Heart right ventricle (tissue), 16 donors: ENCODE measurements around the gene GDI1. TPM values are rescaled to one million over a fixed set of nuclear protein-coding genes. Genes with fewer than 3 reads are reported as not detected.

Source experiments
- ATAC-seq, 8 donors: fragments of 200-7000 bp; cut with Tn5 transposase; one replicate each; pipeline ENCODE4 v1.9.1; 2020; ENCODE audit warnings: mild to moderate bottlenecking in 8 of 8, moderate library complexity in 8 of 8, moderate number of reproducible peaks in 1 of 8
- DNase-seq, 2 donors: peaks; one replicate each; pipeline ENCODE4 v3.0.0-alpha.2; 2020
- H3K27ac ChIP-seq, 10 donors: fragments of 200-600 bp; sonication (generic) in 2 of 10; one replicate each; pipeline versions ENCODE4 v1.5.0 to v1.8.0; 2020 to 2022; ENCODE audit warnings: mild to moderate bottlenecking in 3 of 10
- H3K27me3 ChIP-seq, 7 donors: fragments of 200-600 bp; one replicate each; pipeline ENCODE4 v1.8.0; 2021 to 2022; ENCODE audit warnings: mild to moderate bottlenecking in 2 of 7
- H3K36me3 ChIP-seq, 9 donors: fragments of 200-600 bp; sonication (generic) in 1 of 9; one replicate each; pipeline versions ENCODE4 v1.5.0 to v1.8.0; 2020 to 2022; ENCODE audit warnings: mild to moderate bottlenecking in 2 of 9
- H3K4me1 ChIP-seq, 9 donors: fragments of 200-600 bp; sonication (generic) in 1 of 9; one replicate each; pipeline versions ENCODE4 v1.5.0 to v1.8.0; 2020 to 2022; ENCODE audit warnings: mild to moderate bottlenecking in 4 of 9
- H3K4me3 ChIP-seq, 10 donors: fragments of 200-600 bp; sonication (generic) in 2 of 10; one replicate each; pipeline versions ENCODE4 v1.5.0 to v1.8.0; 2020 to 2022; ENCODE audit warnings: mild to moderate bottlenecking in 7 of 10, moderate library complexity in 2 of 10
- H3K9me3 ChIP-seq, 11 donors: fragments of 200-600 bp in 10 of 11; sonication (generic) in 2 of 11; one replicate each; pipeline versions ENCODE4 v1.5.0 to v1.8.0; 2013 to 2022; ENCODE audit warnings: mild to moderate bottlenecking in 2 of 11, control low read depth in 1 of 11, moderate library complexity in 1 of 11
- WGBS, 2 donors: extraction: QIAGEN DNeasy Blood & Tissue Kit; methylation state at CpG; one replicate each; pipeline ENCODE4 v1.1.7; 2013; ENCODE audit warnings: inconsistent platforms in 1 of 2; 5-methylcytosine and 5-hydroxymethylcytosine counted together
- intact Hi-C, 10 donors: fragments of 100-400 bp; cut with DNase I; formaldehyde crosslinking; loops; one replicate each; pipeline versions ENCODE4 v1.11.1 to v1.14.2; 2022
- polyA plus RNA-seq, 2 donors: library from polyadenylated mRNA; stranded (reverse); fragments of 200-250 nt; gene quantifications; one replicate each; pipeline ENCODE4 v1.2.3, GENCODE V29; 2013
- total RNA-seq, 10 donors: library from RNA; stranded (reverse); fragmentation: NEBNext Ultra II Directional in 3 of 10; extraction: Animal tissue kit (Norgen Biotek cat#: 25700) in 3 of 10; gene quantifications; one replicate each; pipeline versions ENCODE4 v1.2.1 to v1.2.4, GENCODE V29; 2021 to 2023
- TF ChIP-seq, protein P1 (sequence below), 9 donors: fragments of 200-600 bp; sonication (generic) in 2 of 9; IDR thresholded peaks; one replicate each; pipeline versions ENCODE4 v1.5.0 to v1.8.0; 2021 to 2022; ENCODE audit warnings: antibody characterized with exemption in 9 of 9, mild to moderate bottlenecking in 5 of 9, moderate library complexity in 1 of 9
- donor health status: Arrhythmogenic right ventricular cardiomyopathy.
- donor health status: ischemic (EF 13 %, LVEDD 7.1; RV severe dilation, severe dysfunction).
- donor health status: healthy with polysubstance abuse.
- donor health status: DM: no; HTN: yes; CAD: no.
- donor health status: DM: no; HTN: no; CAD: no.
- donor health status: ischemic (EF 25% LVEDD 6.9; RV normal size, moderate dysfunction).
- donor health status: ischemic (EF 25% LVEDD 5.7; RV mildly dilated, moderate dysfunction).
- donor health status: healthy.
- donor health status: DM: yes; HTN: yes; CAD: no.
- donor health status: Ischemic cardiomyopathy.
- donor health status: ischemic (EF 35%, LVEDD 5.7; RV mildly dilated, moderate dysfunction).
- donor health status: nonischemic (EF 11% LVEDD 7.7; RV severe dilation, severe dysfunction).
- donor health status: DM: yes; HTN: yes; CAD: no.
- donor health status: PGD.
- donor health status: ischemic (EF 29% LVEDD 5.4; RV normal size, mild dysfunction).
- donor health status: nonischemic (EF 23%, LVEDD 6.1; RV moderate dilation, normal function).

Gene GDI1
- total and polyA plus RNA-seq, 12 donors: 67.5 to 117 (median 79.3) TPM

DNA sequence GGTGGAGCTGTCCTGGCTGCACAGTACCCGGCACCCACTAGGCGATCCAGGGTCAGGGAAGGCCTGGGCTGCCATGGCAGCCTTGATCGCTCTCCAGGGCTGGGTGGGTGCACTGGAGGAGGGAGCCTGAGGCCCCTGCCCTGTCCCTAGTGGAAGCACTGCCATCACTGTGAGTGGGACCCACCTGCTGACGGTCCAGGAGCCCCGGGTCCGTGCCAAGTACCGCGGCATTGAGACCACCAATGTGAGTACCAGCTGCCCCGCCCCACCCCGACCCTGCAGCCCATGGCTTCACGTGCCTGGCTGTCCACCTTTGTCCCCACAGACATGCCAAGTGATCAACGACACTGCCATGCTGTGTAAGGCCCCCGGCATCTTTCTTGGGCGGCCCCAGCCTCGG, 30.0 kb downstream of the GDI1 start:
- intact Hi-C loops: no loop called here
- 93 to 94% methylated on average over 10 to 15 of the region's 15 CpGs for WGBS, 2 donors
- TF ChIP-seq, protein P1, sequence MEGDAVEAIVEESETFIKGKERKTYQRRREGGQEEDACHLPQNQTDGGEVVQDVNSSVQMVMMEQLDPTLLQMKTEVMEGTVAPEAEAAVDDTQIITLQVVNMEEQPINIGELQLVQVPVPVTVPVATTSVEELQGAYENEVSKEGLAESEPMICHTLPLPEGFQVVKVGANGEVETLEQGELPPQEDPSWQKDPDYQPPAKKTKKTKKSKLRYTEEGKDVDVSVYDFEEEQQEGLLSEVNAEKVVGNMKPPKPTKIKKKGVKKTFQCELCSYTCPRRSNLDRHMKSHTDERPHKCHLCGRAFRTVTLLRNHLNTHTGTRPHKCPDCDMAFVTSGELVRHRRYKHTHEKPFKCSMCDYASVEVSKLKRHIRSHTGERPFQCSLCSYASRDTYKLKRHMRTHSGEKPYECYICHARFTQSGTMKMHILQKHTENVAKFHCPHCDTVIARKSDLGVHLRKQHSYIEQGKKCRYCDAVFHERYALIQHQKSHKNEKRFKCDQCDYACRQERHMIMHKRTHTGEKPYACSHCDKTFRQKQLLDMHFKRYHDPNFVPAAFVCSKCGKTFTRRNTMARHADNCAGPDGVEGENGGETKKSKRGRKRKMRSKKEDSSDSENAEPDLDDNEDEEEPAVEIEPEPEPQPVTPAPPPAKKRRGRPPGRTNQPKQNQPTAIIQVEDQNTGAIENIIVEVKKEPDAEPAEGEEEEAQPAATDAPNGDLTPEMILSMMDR (IDR thresholded peaks at IDR 0.05): no peak
- H3K9me3 ChIP-seq: no peaks in the 10 kb centered on the region
- no peak for DNase-seq
- ATAC-seq: no peak
- H3K36me3 ChIP-seq: peaks cover 0 to 91% (median 0%) of the 10 kb centered on the region in 9 donors
- no peak overlapping the region for H3K27ac ChIP-seq
- no peak overlapping the region for H3K4me3 ChIP-seq
- no peaks in the 10 kb centered on the region for H3K4me1 ChIP-seq
- H3K27me3 ChIP-seq: no peaks in the 10 kb centered on the region

GRCh38 chrX:154467556-154467955, 30.6 kb downstream of the GDI1 start:
- intact Hi-C loops: no loop called here

DNA sequence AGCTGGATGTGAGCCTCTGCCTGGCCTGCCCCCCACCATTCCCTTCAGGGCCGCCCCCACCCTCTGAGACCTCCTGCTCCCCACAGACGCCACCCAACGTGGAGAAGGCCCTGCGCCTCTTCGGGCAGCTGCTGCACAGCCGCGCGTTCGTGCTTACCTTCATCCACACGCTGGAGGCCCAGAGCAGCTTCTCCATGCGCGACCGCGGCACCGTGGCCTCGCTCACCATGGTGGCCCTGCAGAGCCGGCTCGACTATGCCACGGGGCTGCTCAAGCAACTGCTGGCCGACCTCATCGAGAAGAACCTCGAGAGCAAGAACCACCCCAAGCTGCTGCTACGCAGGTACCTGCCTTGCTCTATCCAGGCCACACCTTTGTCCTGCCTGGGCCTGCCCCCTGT, 31.3 kb downstream of the GDI1 start:
- Histone ChIP-seq H3K9me3 (no peaks in the 10 kb centered on the region), H3K4me3 (no peak overlapping the region), H3K27me3 (no peaks in the 10 kb centered on the region), H3K27ac (no peak overlapping the region), H3K4me1 (no peaks in the 10 kb centered on the region), H3K36me3 (peaks cover 0 to 89% (median 0%) of the 10 kb centered on the region in 9 donors)
- intact Hi-C loops: no loop called here
- no peak for ATAC-seq
- TF ChIP-seq, protein P1 (IDR thresholded peaks at IDR 0.05): no peak
- WGBS, 2 donors: 95 to 96% methylated on average over 20 to 23 of the region's 23 CpGs
- no peak for DNase-seq

More at GRCh38 chrX:154467556-154467955, 30.6 kb downstream of the GDI1 start:
- Histone ChIP-seq H3K36me3 (peaks cover 0 to 87% (median 0%) of the 10 kb centered on the region in 9 donors), H3K9me3 (no peaks in the 10 kb centered on the region), H3K4me3 (no peak overlapping the region), H3K27ac (no peak overlapping the region), H3K4me1 (no peaks in the 10 kb centered on the region), H3K27me3 (no peaks in the 10 kb centered on the region)
- DNase-seq: no peak
- TF ChIP-seq, protein P1 (IDR thresholded peaks at IDR 0.05): no peak
- no peak for ATAC-seq
- WGBS, 2 donors: 94 to 97% methylated on average over 16 to 18 of the region's 21 CpGs

DNA sequence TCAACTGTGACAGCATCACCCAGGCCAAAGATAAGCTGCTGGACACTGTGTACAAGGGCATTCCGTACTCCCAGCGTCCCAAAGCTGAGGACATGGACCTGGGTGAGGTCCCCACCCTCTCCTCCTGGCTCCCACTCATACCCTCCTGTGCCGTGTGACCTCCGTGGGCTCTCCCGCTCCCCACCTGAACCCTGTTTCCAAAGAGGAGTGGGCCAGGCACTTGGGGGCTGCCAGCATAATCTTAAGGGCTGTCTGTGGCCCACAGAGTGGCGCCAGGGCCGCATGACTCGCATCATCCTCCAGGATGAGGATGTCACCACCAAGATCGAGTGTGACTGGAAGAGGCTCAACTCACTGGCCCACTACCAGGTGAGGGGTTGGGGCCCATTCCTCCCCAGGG, 32.2 kb downstream of the GDI1 start:
- H3K4me3 ChIP-seq: no peak overlapping the region
- intact Hi-C loops: no loop called here
- TF ChIP-seq, protein P1 (IDR thresholded peaks at IDR 0.05): no peak
- ATAC-seq (no peak), DNase-seq (no peak)
- WGBS, 2 donors: 88 to 94% methylated on average over 9 of the region's 9 CpGs
- no peaks in the 10 kb centered on the region for H3K9me3 ChIP-seq
- no peak overlapping the region for H3K27ac ChIP-seq
- no peaks in the 10 kb centered on the region for H3K4me1 ChIP-seq
- H3K27me3 ChIP-seq: no peaks in the 10 kb centered on the region
- H3K36me3 ChIP-seq: peaks cover 0 to 81% (median 0%) of the 10 kb centered on the region in 9 donors
